ENCODE data around the gene HMCES.

HMCES gene

GRCh38 chr3:129349791-129350190, 71.1 kb downstream of the HMCES start:
- Histone ChIP-seq H3K27ac (no peak overlapping the region), H3K79me2 (ENCODE audit: insufficient read depth, low read depth) (no peaks in the 10 kb centered on the region), H4K20me1 (ENCODE audit: insufficient read depth) (no peaks in the 10 kb centered on the region), H3K4me1 (ENCODE audit: low read depth, poor library complexity, severe bottlenecking) (no peaks in the 10 kb centered on the region), H3K4me2 (no peak overlapping the region), H2AFZ (ENCODE audit: low read depth) (no peak overlapping the region), H3K9ac (no peak overlapping the region), H3K4me3 (IDR thresholded peaks at IDR 0.05; ENCODE audit: insufficient read depth, low read depth, low read length) (no peak overlapping the region), H3K36me3 (ENCODE audit: insufficient read depth) (no peaks in the 10 kb centered on the region), H3K27me3 (ENCODE audit: insufficient read depth, low read depth) (0 out of 2 replicates have a peak, but pooled peaks cover 4% of the 10 kb centered on the region)
- TF ChIP-seq CTCF (conservative IDR thresholded peaks at IDR 0.05; ENCODE audit: low read depth, low read length), result no peak

DNA sequence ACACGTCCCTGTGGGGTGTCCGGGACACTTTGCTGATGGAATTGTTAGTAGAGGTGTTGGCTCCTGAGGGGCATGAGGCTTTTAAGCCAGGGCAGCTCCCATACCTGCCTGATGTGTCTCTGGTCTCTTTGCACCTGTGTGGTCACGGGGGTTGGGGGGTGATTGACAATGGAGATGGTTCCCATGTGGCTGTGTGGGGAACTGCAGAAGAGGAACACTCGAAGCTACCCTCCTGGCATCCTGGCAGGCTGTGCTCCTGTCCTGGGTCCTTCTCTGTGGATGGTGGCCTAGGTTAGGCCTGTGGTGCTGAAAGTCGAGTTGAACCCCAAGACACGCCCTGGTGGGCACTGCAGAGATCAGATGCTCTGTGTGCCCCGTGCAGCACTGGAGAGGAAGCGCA, 73.4 kb downstream of the HMCES start:
- Histone ChIP-seq H3K4me2 (no peak overlapping the region), H2AFZ (ENCODE audit: low read depth) (no peak overlapping the region), H3K79me2 (ENCODE audit: insufficient read depth, low read depth) (no peaks in the 10 kb centered on the region), H3K36me3 (ENCODE audit: insufficient read depth) (no peaks in the 10 kb centered on the region), H3K27me3 (ENCODE audit: insufficient read depth, low read depth) (no peaks in the 10 kb centered on the region), H3K4me3 (IDR thresholded peaks at IDR 0.05; ENCODE audit: insufficient read depth, low read depth, low read length) (no peak overlapping the region), H4K20me1 (ENCODE audit: insufficient read depth) (no peaks in the 10 kb centered on the region), H3K27ac (no peak overlapping the region), H3K9ac (no peak overlapping the region), H3K4me1 (ENCODE audit: low read depth, poor library complexity, severe bottlenecking) (no peaks in the 10 kb centered on the region)
- TF ChIP-seq CTCF (conservative IDR thresholded peaks at IDR 0.05; ENCODE audit: low read depth, low read length), result peak; percentile 44

DNA sequence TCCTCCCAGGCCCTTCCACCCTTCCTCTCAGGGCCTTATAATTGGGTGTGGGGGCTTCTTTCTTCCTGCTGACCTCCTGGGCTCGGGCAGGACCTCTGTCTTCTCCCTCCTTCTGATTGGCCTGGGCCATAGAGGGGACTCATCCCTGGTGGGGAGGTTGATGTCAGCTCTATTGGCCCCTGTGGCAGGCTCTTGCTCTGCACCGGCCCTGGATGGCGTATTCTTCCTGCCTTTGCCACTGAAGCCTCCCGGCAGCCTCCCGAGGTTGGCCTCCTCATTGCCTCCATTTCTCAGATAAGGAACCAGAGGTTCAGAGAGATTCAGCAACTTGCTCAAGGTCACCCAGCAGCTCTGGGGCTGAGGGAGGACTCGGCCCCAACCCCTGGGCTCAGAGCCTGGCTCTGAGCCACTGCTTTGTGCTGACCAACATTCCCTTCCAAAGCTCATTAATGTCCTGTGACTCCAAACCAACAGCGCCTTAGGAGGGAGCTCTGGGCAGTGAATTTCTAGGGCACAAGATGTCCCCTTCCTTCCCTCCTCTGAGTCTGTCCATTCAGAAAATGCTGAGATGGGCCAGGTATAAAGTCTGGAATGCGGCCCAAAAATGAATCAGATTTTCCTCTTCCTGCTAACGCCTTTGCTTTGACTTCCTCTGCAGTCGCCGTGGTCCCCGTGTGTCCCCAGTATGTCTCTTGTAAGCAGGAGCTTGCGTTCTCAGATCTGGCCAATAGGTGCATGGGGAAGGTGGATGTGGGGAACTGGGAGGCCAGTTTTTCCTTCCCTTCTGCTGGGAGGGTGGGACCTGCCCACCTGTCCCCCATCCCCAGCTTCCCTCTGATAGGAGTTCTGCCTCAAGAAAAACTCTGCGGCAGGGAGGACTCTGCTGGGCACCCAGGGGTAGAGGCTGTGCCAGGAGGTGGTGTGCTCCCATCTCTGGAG, 74.2 kb downstream of the HMCES start:
- Histone ChIP-seq H2AFZ (ENCODE audit: low read depth) (no peak overlapping the region), H3K9ac (no peak overlapping the region), H3K79me2 (ENCODE audit: insufficient read depth, low read depth) (no peaks in the 10 kb centered on the region), H3K36me3 (ENCODE audit: insufficient read depth) (no peaks in the 10 kb centered on the region), H3K4me1 (ENCODE audit: low read depth, poor library complexity, severe bottlenecking) (no peaks in the 10 kb centered on the region), H3K27me3 (ENCODE audit: insufficient read depth, low read depth) (no peaks in the 10 kb centered on the region), H4K20me1 (ENCODE audit: insufficient read depth) (no peaks in the 10 kb centered on the region), H3K4me3 (IDR thresholded peaks at IDR 0.05; ENCODE audit: insufficient read depth, low read depth, low read length) (no peak overlapping the region), H3K27ac (no peak overlapping the region), H3K4me2 (no peak overlapping the region)
- TF ChIP-seq CTCF (conservative IDR thresholded peaks at IDR 0.05; ENCODE audit: low read depth, low read length), result no peak

- no peaks in the 10 kb centered on the region for H3K27me3 ChIP-seq (ENCODE audit: insufficient read depth, low read depth)
- no peaks in the 10 kb centered on the region for H3K4me1 ChIP-seq (ENCODE audit: low read depth, poor library complexity, severe bottlenecking)
- H3K4me2 ChIP-seq, result no peak overlapping the region
- H3K79me2 ChIP-seq (ENCODE audit: insufficient read depth, low read depth), result no peaks in the 10 kb centered on the region
- H2AFZ ChIP-seq (ENCODE audit: low read depth), result no peak overlapping the region
- no peak overlapping the region for H3K4me3 ChIP-seq (IDR thresholded peaks at IDR 0.05; ENCODE audit: insufficient read depth, low read depth, low read length)
- no peak overlapping the region for H3K9ac ChIP-seq
- no peak overlapping the region for H3K27ac ChIP-seq
- H4K20me1 ChIP-seq (ENCODE audit: insufficient read depth), result no peaks in the 10 kb centered on the region
- TF ChIP-seq CTCF (conservative IDR thresholded peaks at IDR 0.05; ENCODE audit: low read depth, low read length), result no peak
- no peaks in the 10 kb centered on the region for H3K36me3 ChIP-seq (ENCODE audit: insufficient read depth)
Measured at GRCh38 chr3:129353589-129353941, 74.9 kb downstream of the HMCES start.
